Breast epithelium (tissue), 4 donors: ENCODE measurements around the gene EVL. TPM values are rescaled to one million over a fixed set of nuclear protein-coding genes. Genes with fewer than 3 reads are reported as not detected.

Source experiments
- DNase-seq, 2 donors: peaks; one replicate each; pipeline ENCODE4 v3.0.0-alpha.2; 2019; ENCODE audit warnings: low spot score in 2 of 2
- H3K27ac ChIP-seq, 2 donors: fragments of 200-600 bp; sonication (generic) in 1 of 2; one replicate each; pipeline ENCODE4 v1.5.1; 2016 to 2019; ENCODE audit warnings: mild to moderate bottlenecking in 1 of 2
- H3K27me3 ChIP-seq, 2 donors: fragments of 200-600 bp; sonication (generic) in 1 of 2; one replicate each; pipeline versions ENCODE4 v1.5.1 to v1.6.0; 2017 to 2019; ENCODE audit warnings: control low read depth in 1 of 2, mild to moderate bottlenecking in 1 of 2
- H3K36me3 ChIP-seq: fragments of 200-600 bp; one replicate; pipeline ENCODE4 v1.5.1; 2019
- H3K4me1 ChIP-seq, 2 donors: fragments of 200-600 bp; sonication (generic); one replicate each; pipeline ENCODE4 v1.5.1; 2016 to 2019; ENCODE audit warnings: control low read depth in 1 of 2
- H3K4me3 ChIP-seq, 3 donors: fragments of 200-600 bp; sonication (generic); 1 replicate in 2 of 3; 2 replicates in 1 of 3; pipeline ENCODE4 v1.5.1; 2016 to 2019; ENCODE audit warnings: mild to moderate bottlenecking in 3 of 3, moderate library complexity in 2 of 3
- H3K9me3 ChIP-seq, 2 donors: fragments of 200-600 bp; sonication (generic) in 1 of 2; one replicate each; pipeline ENCODE4 v1.5.1; 2016 to 2019; ENCODE audit warnings: control low read depth in 1 of 2
- POLR2A ChIP-seq: fragments of 450-650 bp; IDR thresholded peaks from one replicate; pipeline ENCODE4 v1.6.1; 2016; ENCODE audit warnings: antibody characterized with exemption, mild to moderate bottlenecking, moderate library complexity
- POLR2AphosphoS5 ChIP-seq, 3 donors: sonication (generic); formaldehyde crosslinking; IDR thresholded peaks; one replicate each; pipeline ENCODE4 v1.6.1; 2017; ENCODE audit warnings: antibody characterized with exemption in 3 of 3
- intact Hi-C: fragments of 100-400 bp; cut with DNase I; formaldehyde crosslinking; loops from one replicate; pipeline ENCODE4 v1.15.1; 2023; ENCODE audit warnings: low total_unique reads
- total RNA-seq, 3 donors: library from RNA; depleted of rRNA; stranded (reverse); fragments of >200 nt; gene quantifications; one replicate each; pipeline ENCODE4 v1.1.0, GENCODE V29; 2016
- TF ChIP-seq, protein P1 (sequence below), 3 donors: fragments of 450-650 bp; IDR thresholded peaks; one replicate each; pipeline ENCODE4 v1.5.1; 2016 to 2017; ENCODE audit warnings: antibody characterized with exemption in 3 of 3, mild to moderate bottlenecking in 3 of 3, moderate library complexity in 3 of 3

EVL gene
- total RNA-seq, 3 donors from 2014 or later = 50.7 to 116 (median 107) TPM

- intact Hi-C loops = no loop called here
- no peak overlapping the region for H3K4me3 ChIP-seq
- no peaks in the 10 kb centered on the region for H3K27me3 ChIP-seq
- H3K4me1 ChIP-seq = no peaks in the 10 kb centered on the region
- no peak for DNase-seq
- no peaks in the 10 kb centered on the region for H3K9me3 ChIP-seq
- no peaks in the 10 kb centered on the region for H3K36me3 ChIP-seq
- TF ChIP-seq POLR2A (no peak), POLR2AphosphoS5 (IDR thresholded peaks at IDR 0.05) (no peak)
- TF ChIP-seq, protein P1, sequence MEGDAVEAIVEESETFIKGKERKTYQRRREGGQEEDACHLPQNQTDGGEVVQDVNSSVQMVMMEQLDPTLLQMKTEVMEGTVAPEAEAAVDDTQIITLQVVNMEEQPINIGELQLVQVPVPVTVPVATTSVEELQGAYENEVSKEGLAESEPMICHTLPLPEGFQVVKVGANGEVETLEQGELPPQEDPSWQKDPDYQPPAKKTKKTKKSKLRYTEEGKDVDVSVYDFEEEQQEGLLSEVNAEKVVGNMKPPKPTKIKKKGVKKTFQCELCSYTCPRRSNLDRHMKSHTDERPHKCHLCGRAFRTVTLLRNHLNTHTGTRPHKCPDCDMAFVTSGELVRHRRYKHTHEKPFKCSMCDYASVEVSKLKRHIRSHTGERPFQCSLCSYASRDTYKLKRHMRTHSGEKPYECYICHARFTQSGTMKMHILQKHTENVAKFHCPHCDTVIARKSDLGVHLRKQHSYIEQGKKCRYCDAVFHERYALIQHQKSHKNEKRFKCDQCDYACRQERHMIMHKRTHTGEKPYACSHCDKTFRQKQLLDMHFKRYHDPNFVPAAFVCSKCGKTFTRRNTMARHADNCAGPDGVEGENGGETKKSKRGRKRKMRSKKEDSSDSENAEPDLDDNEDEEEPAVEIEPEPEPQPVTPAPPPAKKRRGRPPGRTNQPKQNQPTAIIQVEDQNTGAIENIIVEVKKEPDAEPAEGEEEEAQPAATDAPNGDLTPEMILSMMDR (IDR thresholded peaks at IDR 0.05) = no peak
- H3K27ac ChIP-seq = peak overlapping the region; percentile 54 to 68
Measured at GRCh38 chr14:100117633-100118395, 52.6 kb downstream of the EVL start.

GRCh38 chr14:100118396-100119011, 53.3 kb downstream of the EVL start:
- H3K36me3 ChIP-seq = no peaks in the 10 kb centered on the region
- peak overlapping the region; percentile 54 to 68 for H3K27ac ChIP-seq
- intact Hi-C loops = no loop called here
- H3K9me3 ChIP-seq = no peaks in the 10 kb centered on the region
- H3K27me3 ChIP-seq = no peaks in the 10 kb centered on the region
- peak in 1 of 2 donors; percentile 38 for DNase-seq
- no peak overlapping the region for H3K4me3 ChIP-seq
- TF ChIP-seq, protein P1 (IDR thresholded peaks at IDR 0.05) = no peak
- TF ChIP-seq POLR2AphosphoS5 (IDR thresholded peaks at IDR 0.05) = no peak
- TF ChIP-seq POLR2A = no peak
- no peaks in the 10 kb centered on the region for H3K4me1 ChIP-seq

- Histone ChIP-seq H3K9me3 (no peaks in the 10 kb centered on the region), H3K27me3 (no peaks in the 10 kb centered on the region), H3K4me1 (no peaks in the 10 kb centered on the region), H3K36me3 (no peaks in the 10 kb centered on the region), H3K27ac (peak overlapping the region in 1 of 2 donors; percentile 3), H3K4me3 (no peak overlapping the region)
- intact Hi-C loops = no loop called here
- DNase-seq = no peak
- no peak for TF ChIP-seq POLR2A
- TF ChIP-seq, protein P1 (IDR thresholded peaks at IDR 0.05) = no peak
Measured at GRCh38 chr14:100119251-100119650, 54.0 kb downstream of the EVL start.

DNA sequence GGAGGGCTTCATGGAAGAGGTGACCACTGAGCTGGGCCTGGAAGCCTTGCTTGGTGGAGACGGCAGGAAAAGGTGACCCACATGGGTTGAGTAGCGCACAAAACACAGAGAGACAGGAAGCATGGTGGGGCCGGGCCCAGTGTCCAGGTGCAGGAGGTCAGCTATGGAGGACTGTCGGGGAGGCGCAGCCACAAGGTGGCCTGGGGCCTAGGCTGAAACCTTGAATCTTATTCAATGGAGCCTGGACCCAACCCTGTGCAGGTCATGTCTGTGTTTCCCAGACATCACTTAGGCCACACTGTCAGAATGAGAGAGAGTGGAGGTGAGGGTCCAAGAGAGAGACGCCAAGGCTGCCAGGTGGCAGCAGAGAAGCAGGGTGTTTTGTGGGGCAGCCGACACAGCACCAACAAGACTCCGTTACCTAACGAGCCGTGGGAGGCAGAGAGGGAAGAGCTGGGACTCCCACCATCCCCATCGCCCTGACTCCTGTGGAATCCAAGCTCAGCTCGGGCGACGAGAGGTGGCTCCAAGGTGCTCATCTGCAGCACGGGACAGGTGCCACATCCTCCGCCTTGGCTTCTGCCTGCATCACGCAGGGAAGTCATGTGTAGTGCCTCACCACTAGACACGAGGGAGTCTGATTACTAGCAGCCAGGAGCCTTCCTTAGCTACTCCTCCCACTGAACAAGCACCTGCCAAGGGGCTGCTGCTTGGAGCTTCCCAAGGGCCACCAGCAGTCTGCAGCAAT, 55.5 kb downstream of the EVL start:
- no peak for DNase-seq

More for the DNA sequence above, 55.5 kb downstream of the EVL start:
- TF ChIP-seq POLR2A (no peak), POLR2AphosphoS5 (IDR thresholded peaks at IDR 0.05) (no peak)
- TF ChIP-seq, protein P1 (IDR thresholded peaks at IDR 0.05) = no peak
- H3K4me1 ChIP-seq = no peaks in the 10 kb centered on the region
- intact Hi-C loops = no loop called here
- no peaks in the 10 kb centered on the region for H3K9me3 ChIP-seq
- H3K36me3 ChIP-seq = no peaks in the 10 kb centered on the region
- H3K4me3 ChIP-seq = no peak overlapping the region
- H3K27me3 ChIP-seq = no peaks in the 10 kb centered on the region
- no peak overlapping the region for H3K27ac ChIP-seq
